Mesenchymal stem cell (in vitro differentiated cells and primary cell): Measurements from ENCODE around the gene ACTR6.

ENCODE experiments used
- DNase-seq: peaks from one replicate; pipeline ENCODE4 v3.0.0-alpha.2; 2013
- H2AFZ ChIP-seq: one replicate; pipeline ENCODE4 v1.6.1; 2013; ENCODE audit warnings: low read depth, mild to moderate bottlenecking, control low read depth, inconsistent platforms, low read length, moderate library complexity
- H2AK5ac ChIP-seq: 2 replicates; pipeline ENCODE4 v1.6.1; 2013; ENCODE audit warnings: low read length, moderate library complexity, mild to moderate bottlenecking, inconsistent platforms; ENCODE audit not compliant: severe bottlenecking
- H2BK120ac ChIP-seq: one replicate; pipeline ENCODE4 v1.6.1; 2013; ENCODE audit warnings: low read depth, mild to moderate bottlenecking, inconsistent platforms, low read length, moderate library complexity
- H2BK12ac ChIP-seq, 2 experiments: one replicate each; pipeline ENCODE4 v1.6.1; 2013; ENCODE audit warnings: inconsistent platforms in 2 of 2, low read length in 2 of 2, mild to moderate bottlenecking in 2 of 2, moderate library complexity in 2 of 2, control low read depth in 1 of 2
- H2BK15ac ChIP-seq: one replicate; pipeline ENCODE4 v1.6.1; 2013; ENCODE audit warnings: mild to moderate bottlenecking, low read depth, inconsistent platforms; ENCODE audit not compliant: poor library complexity, severe bottlenecking
- H2BK5ac ChIP-seq: 2 replicates; pipeline ENCODE4 v1.6.1; 2013; ENCODE audit warnings: low read depth, mild to moderate bottlenecking, low read length, control low read depth, inconsistent platforms; ENCODE audit not compliant: poor library complexity, severe bottlenecking
- H3K14ac ChIP-seq, 2 experiments: one replicate each; pipeline ENCODE4 v1.6.1; 2013; ENCODE audit warnings: inconsistent platforms in 2 of 2, low read length in 2 of 2, control low read depth in 1 of 2, mild to moderate bottlenecking in 1 of 2, moderate library complexity in 1 of 2
- H3K18ac ChIP-seq, 2 experiments: one replicate each; pipeline ENCODE4 v1.6.1; 2013; ENCODE audit warnings: inconsistent platforms in 2 of 2, low read length in 2 of 2, control low read depth in 1 of 2, low read depth in 1 of 2, mild to moderate bottlenecking in 1 of 2
- H3K23ac ChIP-seq, 2 experiments: one replicate each; pipeline ENCODE4 v1.6.1; 2013; ENCODE audit warnings: inconsistent platforms in 2 of 2, low read length in 2 of 2, mild to moderate bottlenecking in 2 of 2, moderate library complexity in 2 of 2, control low read depth in 1 of 2
- H3K27ac ChIP-seq: 2 replicates; pipeline ENCODE4 v1.5.1; 2013; ENCODE audit warnings: mild to moderate bottlenecking, moderate library complexity, low read length, control low read depth, inconsistent platforms; ENCODE audit not compliant: poor library complexity, severe bottlenecking
- H3K27me3 ChIP-seq, 2 experiments: 2 replicates each; pipeline versions ENCODE4 v1.6.1 to v1.7.0; 2013; ENCODE audit warnings: low read length in 2 of 2, mild to moderate bottlenecking in 2 of 2, moderate library complexity in 2 of 2, control low read depth in 1 of 2, inconsistent platforms in 1 of 2; ENCODE audit not compliant: control insufficient read depth in 1 of 2, insufficient read depth in 1 of 2
- H3K36me3 ChIP-seq, 2 experiments: 2 replicates each; pipeline versions ENCODE4 v1.6.1 to v1.7.0; 2013; ENCODE audit warnings: low read length in 2 of 2, control low read depth in 1 of 2, inconsistent platforms in 1 of 2, low read depth in 1 of 2, mild to moderate bottlenecking in 1 of 2; ENCODE audit not compliant: insufficient read depth in 2 of 2, control insufficient read depth in 1 of 2
- H3K4ac ChIP-seq, 2 experiments: one replicate each; pipeline ENCODE4 v1.6.1; 2013; ENCODE audit warnings: inconsistent platforms in 2 of 2, low read length in 2 of 2, mild to moderate bottlenecking in 2 of 2, moderate library complexity in 2 of 2, control low read depth in 1 of 2, low read depth in 1 of 2
- H3K4me1 ChIP-seq: 2 replicates; pipeline ENCODE4 v1.6.1; 2013; ENCODE audit warnings: low read depth, low read length, control low read depth; ENCODE audit not compliant: control insufficient read depth, insufficient read depth
- H3K4me2 ChIP-seq: 2 replicates; pipeline ENCODE4 v1.6.1; 2013; ENCODE audit warnings: low read length, mild to moderate bottlenecking, inconsistent platforms; ENCODE audit not compliant: poor library complexity, severe bottlenecking
- H3K4me3 ChIP-seq, 2 experiments: 2 replicates each; pipeline versions ENCODE4 v1.5.1 to v1.7.0; 2013; ENCODE audit warnings: low read length in 2 of 2, mild to moderate bottlenecking in 2 of 2, control low read depth in 1 of 2, low read depth in 1 of 2; ENCODE audit not compliant: insufficient read depth in 1 of 2
- H3K79me1 ChIP-seq: replicated peaks from 2 replicates; pipeline ENCODE4 v1.6.1; 2013; ENCODE audit warnings: mild to moderate bottlenecking, control low read depth, low read length, inconsistent platforms; ENCODE audit not compliant: poor library complexity, severe bottlenecking
- H3K9ac ChIP-seq: 2 replicates; pipeline ENCODE4 v1.7.0; 2013; ENCODE audit warnings: mild to moderate bottlenecking, low read length, moderate library complexity
- H3K9me3 ChIP-seq: 2 replicates; pipeline ENCODE4 v1.7.0; 2013; ENCODE audit warnings: mild to moderate bottlenecking, low read length; ENCODE audit not compliant: control insufficient read depth
- H4K8ac ChIP-seq: one replicate; pipeline ENCODE4 v1.6.1; 2013; ENCODE audit warnings: inconsistent platforms, mild to moderate bottlenecking, low read length, moderate library complexity
- H4K91ac ChIP-seq: one replicate; pipeline ENCODE4 v1.6.1; 2013; ENCODE audit warnings: mild to moderate bottlenecking, low read length, inconsistent platforms
- WGBS: methylation state at CpG from one replicate; pipeline ENCODE4 v1.1.7; 2013; ENCODE audit warnings: mixed read lengths; 5-methylcytosine and 5-hydroxymethylcytosine counted together

ACTR6 gene

GRCh38 chr12:100197486-100197885, 3.1 kb upstream of the ACTR6 start:
- no peak overlapping the region for H4K91ac ChIP-seq
- H3K9me3 ChIP-seq: no peaks in the 10 kb centered on the region
- H4K8ac ChIP-seq: no peak overlapping the region
- no peak overlapping the region for H3K23ac ChIP-seq
- no peak overlapping the region for H3K27ac ChIP-seq
- H3K4me3 ChIP-seq: no peak overlapping the region
- no peaks in the 10 kb centered on the region for H3K27me3 ChIP-seq
- H3K79me1 ChIP-seq: peaks cover 3% of the 10 kb centered on the region
- H2AFZ ChIP-seq: no peak overlapping the region
- no peak overlapping the region for H3K4me2 ChIP-seq
- no peak overlapping the region for H3K9ac ChIP-seq
- no peak overlapping the region for H2BK12ac ChIP-seq
- H3K4ac ChIP-seq: no peak overlapping the region
- 78% methylated on average over 4 of the region's 4 CpGs for WGBS
- H2BK15ac ChIP-seq: no peak overlapping the region
- no peak overlapping the region for H3K14ac ChIP-seq
- no peak overlapping the region for H2AK5ac ChIP-seq
- no peak for DNase-seq
- peaks cover 13% of the 10 kb centered on the region for H3K4me1 ChIP-seq
- no peak overlapping the region for H2BK120ac ChIP-seq
- H3K18ac ChIP-seq: no peak overlapping the region
- H2BK5ac ChIP-seq: no peak overlapping the region
- no peaks in the 10 kb centered on the region for H3K36me3 ChIP-seq

GRCh38 chr12:100199023-100199346, 1.6 kb upstream of the ACTR6 start:
- Histone ChIP-seq H2BK15ac (peak overlapping the region; percentile 64), H3K4me3 (peak overlapping the region; percentile 75 to 85), H3K9ac (peak overlapping the region; percentile 91), H3K27ac (no peak overlapping the region), H3K4me1 (peaks cover 13% of the 10 kb centered on the region), H3K79me1 (peaks cover 8% of the 10 kb centered on the region), H3K18ac (peak overlapping the region in 1 of 2 experiments; percentile 50), H2AFZ (peak overlapping the region; percentile 84), H4K91ac (no peak overlapping the region), H3K9me3 (no peaks in the 10 kb centered on the region), H3K4me2 (peak overlapping the region; percentile 96), H3K14ac (peak overlapping the region in 1 of 2 experiments; percentile 49), H2BK5ac (no peak overlapping the region), H2BK12ac (no peak overlapping the region), H3K4ac (no peak overlapping the region), H4K8ac (peak overlapping the region; percentile 66), H3K23ac (no peak overlapping the region), H3K27me3 (no peaks in the 10 kb centered on the region), H3K36me3 (no peaks in the 10 kb centered on the region), H2BK120ac (no peak overlapping the region), H2AK5ac (no peak overlapping the region)
- WGBS: 29% methylated on average over 6 of the region's 6 CpGs
- DNase-seq: no peak

- no peak for DNase-seq
- Histone ChIP-seq H3K9me3 (no peaks in the 10 kb centered on the region), H2BK120ac (no peak overlapping the region), H3K27me3 (no peaks in the 10 kb centered on the region), H3K36me3 (no peaks in the 10 kb centered on the region), H2AFZ (peak overlapping the region; percentile 84), H3K4ac (no peak overlapping the region), H3K4me3 (peak overlapping the region; percentile 75 to 85), H2AK5ac (no peak overlapping the region), H3K18ac (peak overlapping the region; percentile 50 to 71), H3K27ac (no peak overlapping the region), H2BK12ac (peak overlapping the region in 1 of 2 experiments; percentile 6), H2BK5ac (no peak overlapping the region), H3K14ac (peak overlapping the region in 1 of 2 experiments; percentile 49), H3K4me1 (peaks cover 13% of the 10 kb centered on the region), H2BK15ac (peak overlapping the region; percentile 64), H3K79me1 (peaks cover 11% of the 10 kb centered on the region), H3K4me2 (peak overlapping the region; percentile 96), H4K8ac (peak overlapping the region; percentile 66), H3K23ac (no peak overlapping the region), H3K9ac (peak overlapping the region; percentile 91), H4K91ac (no peak overlapping the region)
- 2% methylated on average over 76 of the region's 79 CpGs for WGBS
Observed at GRCh38 chr12:100199347-100200149, 1.1 kb upstream of the ACTR6 start.

GRCh38 chr12:100201604-100202423, 1.2 kb downstream of the ACTR6 start:
- Histone ChIP-seq H2BK15ac (no peak overlapping the region), H2BK12ac (no peak overlapping the region), H4K8ac (peak overlapping the region; percentile 7), H3K4ac (no peak overlapping the region), H4K91ac (no peak overlapping the region), H3K23ac (no peak overlapping the region), H2AK5ac (no peak overlapping the region), H3K27ac (no peak overlapping the region), H3K27me3 (no peaks in the 10 kb centered on the region), H3K36me3 (peaks cover 3 to 10% of the 10 kb centered on the region in 2 experiments), H2AFZ (no peak overlapping the region), H3K14ac (no peak overlapping the region), H3K4me1 (peaks cover 13% of the 10 kb centered on the region), H3K18ac (no peak overlapping the region), H2BK5ac (no peak overlapping the region), H3K4me3 (peak overlapping the region in 1 of 2 experiments; percentile 85), H2BK120ac (no peak overlapping the region), H3K9ac (peak overlapping the region; percentile 91), H3K4me2 (peak overlapping the region; percentile 44), H3K9me3 (no peaks in the 10 kb centered on the region), H3K79me1 (peaks cover 11% of the 10 kb centered on the region)
- DNase-seq: no peak
- WGBS: 93% methylated on average over 23 of the region's 24 CpGs
